CD4-positive, alpha-beta T cell treated with Interleukin-6 for 4 hours (primary cell): ENCODE results near the gene PRIMA1.

Source experiments
- DNase-seq: peaks from one replicate; pipeline ENCODE4 v3.0.0-alpha.2; 2020; ENCODE audit warnings: mixed read lengths

Gene PRIMA1

DNA sequence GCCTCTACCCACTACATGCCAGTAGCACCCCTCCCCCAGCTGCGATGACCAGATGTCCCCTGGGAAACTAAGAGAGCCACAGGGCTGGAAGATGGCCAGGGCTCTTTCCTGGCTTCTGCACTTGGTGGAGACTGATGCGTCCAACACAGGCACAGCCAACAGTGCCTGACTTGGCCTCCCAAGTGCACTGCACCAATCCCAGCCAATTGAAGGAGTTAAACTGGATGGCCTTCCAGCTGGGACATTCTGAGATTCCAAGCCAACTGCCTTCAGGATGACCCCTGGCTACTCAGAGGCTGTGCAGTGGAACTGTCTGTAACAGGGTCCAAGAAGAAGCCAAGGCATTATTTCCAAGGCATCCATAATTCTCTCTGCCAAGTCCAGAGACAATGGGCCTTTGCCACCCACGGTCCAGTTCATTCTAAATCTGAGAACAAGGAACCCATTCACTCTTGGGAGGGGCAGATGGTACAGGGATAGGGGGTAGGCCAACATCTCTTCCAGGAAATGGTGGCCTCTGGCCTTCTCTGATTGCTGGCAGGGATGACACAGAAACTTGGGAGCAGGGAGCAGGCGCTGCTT, 35.2 kb downstream of the PRIMA1 start:
- DNase-seq: no peak

GRCh38 chr14:93751946-93752655, 36.2 kb downstream of the PRIMA1 start:
- DNase-seq: no peak

DNA sequence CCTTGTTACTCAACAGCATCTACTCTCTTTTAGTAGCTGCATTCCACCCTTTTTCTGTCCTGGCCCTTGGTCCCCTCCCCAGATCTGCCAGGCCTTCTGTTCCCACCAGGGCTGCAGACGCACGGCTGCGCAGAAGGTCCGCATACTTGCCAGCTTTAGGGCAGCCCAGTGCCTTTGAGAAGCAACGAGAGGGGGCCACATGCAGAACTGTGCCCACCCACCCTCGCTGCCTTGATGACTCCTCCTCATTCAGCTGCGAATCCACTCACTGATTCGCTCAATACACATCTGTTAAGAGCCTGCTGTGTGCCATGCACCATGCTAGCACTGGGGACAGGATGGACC, 39.2 kb downstream of the PRIMA1 start:
- no peak for DNase-seq

DNA sequence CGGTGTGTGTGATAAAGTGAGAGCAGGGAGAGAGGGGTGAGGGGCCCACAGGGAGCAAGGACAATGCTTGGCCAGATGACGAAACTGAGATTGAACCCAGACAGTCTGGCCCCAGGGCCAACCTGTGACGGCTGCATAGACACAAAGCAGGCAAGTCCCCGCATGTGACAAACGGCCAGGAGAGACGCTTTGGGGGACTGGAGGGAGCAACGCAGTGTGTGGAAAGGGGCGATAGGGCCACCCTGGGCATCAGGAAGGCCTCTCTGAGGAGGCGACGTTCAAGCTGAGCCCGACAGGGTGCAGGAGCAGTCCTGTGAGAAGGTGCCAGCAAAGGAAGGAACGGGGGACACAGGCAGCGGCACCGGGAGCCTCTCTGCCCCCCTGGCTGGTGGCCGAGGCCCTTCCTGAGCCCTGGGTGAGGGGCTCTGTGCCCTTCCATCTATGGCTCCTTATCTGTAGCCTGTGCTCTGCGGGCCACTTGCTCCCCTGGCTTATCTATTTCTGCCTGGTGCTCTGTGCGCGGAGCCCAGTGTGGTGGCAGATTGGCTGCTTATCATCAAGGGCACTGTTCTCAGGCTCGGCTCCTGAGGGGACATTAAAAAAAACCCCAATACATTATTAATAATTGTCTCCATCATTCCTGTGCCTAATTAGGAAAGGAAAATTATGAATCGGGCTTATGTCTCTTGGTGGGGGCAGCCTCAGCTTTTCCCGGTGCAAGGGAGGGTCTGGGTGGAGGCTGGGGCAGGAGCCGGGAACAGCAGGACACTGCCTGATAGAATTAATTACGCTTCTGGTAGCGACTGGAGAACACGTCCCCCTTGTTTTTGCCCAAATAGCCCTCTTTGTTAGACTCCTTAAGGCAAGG, 39.8 kb downstream of the PRIMA1 start:
- DNase-seq: no peak

GRCh38 chr14:93747560-93747959, 40.7 kb downstream of the PRIMA1 start:
- no peak for DNase-seq

DNA sequence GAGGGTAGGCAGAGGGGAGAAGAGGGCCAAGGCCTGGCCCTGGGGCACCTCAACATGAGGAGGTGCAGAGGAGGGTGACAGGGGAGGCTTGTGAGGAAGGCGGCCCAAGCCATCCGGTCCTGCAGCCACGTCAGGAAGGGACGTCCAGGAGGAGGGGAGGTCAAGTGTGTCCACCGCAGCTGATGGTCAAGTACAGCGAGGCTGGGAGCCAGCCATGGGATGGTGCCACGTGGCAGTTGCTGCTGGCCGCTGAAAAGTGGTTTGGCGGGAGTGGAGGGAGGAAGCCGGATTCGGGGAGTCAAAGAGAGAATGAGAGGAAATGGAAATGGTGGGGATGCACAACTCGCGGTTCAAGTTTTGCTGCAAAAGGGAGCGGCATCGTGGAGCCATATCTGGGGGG, 41.2 kb downstream of the PRIMA1 start:
- no peak for DNase-seq

DNA sequence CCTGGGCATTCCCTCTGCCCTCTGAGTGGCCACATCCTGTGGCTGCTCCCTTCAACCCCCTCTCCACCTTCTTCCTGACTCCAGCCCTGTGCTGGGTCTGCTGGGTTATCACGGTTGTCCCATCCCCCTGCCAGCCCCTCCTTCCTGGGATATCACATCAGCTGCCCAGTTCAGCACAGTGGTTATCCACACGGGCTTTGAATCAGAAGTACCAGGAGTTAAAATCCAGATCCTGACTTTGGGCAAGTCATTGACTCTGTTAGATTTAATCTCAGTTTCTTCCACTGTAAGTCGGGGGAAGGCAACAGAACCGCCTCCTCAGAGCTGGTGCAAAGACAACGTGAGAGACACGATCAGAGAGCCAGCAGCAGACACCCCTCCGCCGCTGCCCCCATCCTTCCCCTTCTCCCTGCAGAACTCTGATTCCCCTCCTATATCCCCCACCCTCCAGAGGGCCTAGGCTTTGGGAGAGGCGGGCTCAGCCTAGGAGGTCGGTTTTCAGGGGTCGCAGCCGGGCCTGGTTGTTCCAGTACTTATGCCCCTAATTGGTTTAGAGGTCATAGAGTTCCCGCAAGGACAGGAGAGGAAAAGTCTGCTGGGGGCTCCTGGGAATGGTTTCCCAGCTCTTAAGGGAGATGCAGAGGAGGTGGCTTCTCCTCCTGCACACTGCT, 42.5 kb downstream of the PRIMA1 start:
- DNase-seq: no peak

GRCh38 chr14:93744876-93745275, 43.4 kb downstream of the PRIMA1 start:
- no peak for DNase-seq

GRCh38 chr14:93744176-93744575, 44.1 kb downstream of the PRIMA1 start:
- DNase-seq: no peak

DNA sequence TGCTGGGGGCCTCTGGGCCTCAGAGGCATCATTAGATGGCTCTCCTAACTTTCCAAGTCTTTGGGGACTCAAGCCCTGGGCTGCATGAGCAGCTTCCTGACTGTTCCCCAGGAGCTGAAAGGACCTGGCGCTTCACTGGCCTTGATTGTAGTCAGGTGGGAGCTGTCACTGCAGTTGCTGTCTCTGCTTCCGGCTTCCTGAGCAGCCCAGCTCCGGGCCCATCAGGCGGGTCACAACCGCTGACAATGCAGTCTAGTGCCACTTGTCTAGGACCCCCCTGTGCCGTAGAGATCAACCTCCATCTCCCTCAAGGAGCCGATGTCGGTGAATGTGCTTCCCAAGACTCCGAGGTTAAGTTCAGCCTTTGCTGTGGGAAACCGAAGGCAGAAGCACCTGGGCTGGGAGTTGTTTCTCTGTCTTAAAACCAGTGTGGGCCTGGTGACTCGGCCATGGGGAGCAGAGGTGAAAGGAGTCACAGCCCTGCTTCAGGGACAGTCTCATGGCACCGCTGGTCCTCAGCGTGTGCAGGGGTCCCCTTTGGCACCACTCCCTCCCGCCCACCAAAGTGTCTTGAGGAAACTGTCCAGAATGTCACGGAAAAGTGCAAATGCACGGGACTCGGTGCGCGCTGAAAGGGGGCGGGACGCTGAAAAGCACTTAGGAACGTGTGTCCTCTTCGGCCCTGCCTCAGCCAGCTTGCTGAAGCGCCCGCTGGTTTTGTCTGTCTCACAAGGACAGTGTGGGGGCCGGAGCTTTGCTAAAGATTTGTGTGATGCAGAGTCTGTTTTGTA, 44.8 kb downstream of the PRIMA1 start:
- no peak for DNase-seq

GRCh38 chr14:93742761-93743160, 45.5 kb downstream of the PRIMA1 start:
- no peak for DNase-seq

DNA sequence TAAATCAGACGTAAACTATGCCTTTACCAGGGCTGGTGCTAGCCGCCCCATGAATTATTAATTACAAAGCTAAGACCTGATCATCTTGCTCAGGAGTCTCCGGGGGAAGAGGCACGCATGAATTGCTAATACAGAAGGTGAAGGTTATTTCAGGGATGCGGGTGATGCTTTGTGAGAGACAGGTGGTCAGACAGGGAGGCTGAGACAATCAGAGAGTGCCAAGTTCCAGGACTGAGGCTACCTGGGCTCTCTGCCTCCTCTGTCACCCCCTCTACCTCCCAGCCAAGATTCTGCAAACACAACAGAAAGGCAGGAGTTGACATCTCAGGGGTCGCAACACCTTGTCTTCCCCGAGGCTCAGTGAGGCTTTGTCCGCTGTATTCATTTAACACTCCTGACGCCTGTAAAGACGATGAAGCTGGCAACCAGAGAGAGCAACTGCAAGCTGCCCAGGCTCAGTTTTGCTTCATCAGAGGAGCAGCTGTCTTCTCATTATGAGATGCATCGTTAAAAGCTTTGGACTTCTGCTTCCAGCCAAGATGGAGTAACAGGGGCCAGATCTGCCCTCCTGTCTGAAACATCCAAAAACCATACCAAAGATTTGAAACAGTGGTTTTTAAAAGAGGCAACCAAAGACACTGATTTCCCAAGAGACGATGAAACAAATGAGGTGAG, 46.6 kb downstream of the PRIMA1 start:
- DNase-seq: no peak

DNA sequence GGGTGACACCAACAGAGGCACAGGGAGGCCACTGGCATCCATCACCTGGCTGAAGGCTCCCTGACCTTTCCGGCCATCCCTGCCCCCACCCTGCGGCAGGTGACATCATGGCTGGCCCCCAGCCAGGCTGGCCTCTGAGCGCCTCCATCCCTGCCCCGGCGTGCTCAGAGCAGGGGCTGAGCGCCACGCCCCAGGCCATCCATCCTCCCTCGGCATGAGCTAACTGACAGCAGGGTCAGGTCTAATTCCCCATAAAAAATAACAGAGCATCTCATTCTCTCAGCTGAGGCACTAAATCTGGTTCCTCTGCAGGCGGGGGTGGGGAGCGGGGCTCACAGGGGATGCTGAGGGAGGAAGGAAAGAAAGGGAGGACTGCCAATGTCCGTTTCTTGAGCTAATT, 50.7 kb downstream of the PRIMA1 start:
- no peak for DNase-seq

DNA sequence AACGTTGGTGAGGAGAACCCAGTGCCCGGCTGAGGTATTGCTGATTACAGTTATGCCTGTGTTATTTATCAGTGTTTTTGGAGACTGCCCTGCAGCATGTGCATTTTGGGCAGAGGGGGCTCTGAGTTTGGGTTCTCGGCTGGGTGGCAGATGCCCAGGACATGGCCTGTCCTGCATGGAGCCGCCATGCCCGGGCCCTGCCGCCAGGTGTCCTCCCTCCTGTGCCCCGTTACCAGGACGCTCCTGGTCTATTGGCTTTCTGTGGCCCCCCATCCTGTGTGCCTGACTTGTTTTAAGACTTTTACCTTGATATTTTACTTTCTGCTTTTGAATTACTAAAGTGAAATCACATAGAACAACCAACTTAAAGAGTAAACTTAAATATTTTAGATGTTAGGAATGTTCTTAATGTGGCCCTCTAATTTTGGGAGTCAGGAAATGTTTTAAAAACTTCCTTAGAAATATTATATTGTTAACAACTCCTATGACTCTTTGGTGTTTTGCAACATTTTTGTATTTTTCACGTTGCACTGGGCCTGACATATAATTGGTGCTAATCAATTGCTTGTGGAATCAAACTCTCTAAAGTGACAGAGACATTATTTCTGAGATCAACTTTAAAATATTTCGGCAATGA, 51.8 kb downstream of the PRIMA1 start:
- no peak for DNase-seq

GRCh38 chr14:93735206-93735605, 53.1 kb downstream of the PRIMA1 start:
- DNase-seq: no peak

GRCh38 chr14:93734086-93734822, 54.0 kb downstream of the PRIMA1 start:
- DNase-seq: no peak

GRCh38 chr14:93733631-93734030, 54.7 kb downstream of the PRIMA1 start:
- DNase-seq: no peak

DNA sequence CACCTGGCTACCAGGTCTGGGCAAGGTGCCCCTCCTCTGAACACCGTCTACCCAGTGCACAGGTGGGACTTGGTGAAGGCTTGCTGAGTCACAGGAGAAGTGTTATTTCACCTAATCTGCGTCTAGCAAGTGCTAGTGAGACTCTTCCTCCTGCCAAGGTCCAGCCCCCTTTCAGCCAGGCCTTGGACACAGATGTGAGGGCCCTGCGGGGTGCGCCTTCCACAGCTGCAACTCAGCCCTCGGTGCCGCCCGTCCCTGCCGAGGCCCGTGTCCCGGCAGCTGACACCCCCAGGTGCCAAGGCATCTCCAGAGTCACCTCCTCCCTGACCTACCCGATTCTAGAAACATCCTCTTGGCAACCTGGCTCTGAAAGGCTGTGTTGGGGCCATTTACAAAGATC, 55.1 kb downstream of the PRIMA1 start:
- DNase-seq: no peak

DNA sequence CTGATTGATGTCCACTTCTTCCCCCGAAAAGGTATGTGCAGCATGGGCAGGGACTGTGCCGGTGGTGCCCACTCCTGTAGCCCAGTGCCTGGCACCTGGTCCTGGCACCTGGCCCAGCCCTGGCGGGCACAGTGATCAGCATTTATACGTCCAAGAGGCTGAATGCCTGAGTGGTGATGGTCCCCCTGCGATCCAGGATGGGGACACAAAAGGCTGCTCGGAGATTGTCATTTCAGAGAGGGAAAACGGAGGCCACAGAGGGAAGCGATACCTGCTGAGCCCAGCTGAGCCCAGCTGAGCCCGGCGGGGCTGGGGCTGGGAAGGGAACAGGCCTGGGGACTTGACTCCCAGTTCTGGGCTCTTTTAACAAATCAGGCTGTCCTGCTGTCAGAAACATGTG, 55.8 kb downstream of the PRIMA1 start:
- DNase-seq: no peak

- no peak for DNase-seq
Observed at GRCh38 chr14:93731753-93732152, 56.5 kb downstream of the PRIMA1 start.

DNA sequence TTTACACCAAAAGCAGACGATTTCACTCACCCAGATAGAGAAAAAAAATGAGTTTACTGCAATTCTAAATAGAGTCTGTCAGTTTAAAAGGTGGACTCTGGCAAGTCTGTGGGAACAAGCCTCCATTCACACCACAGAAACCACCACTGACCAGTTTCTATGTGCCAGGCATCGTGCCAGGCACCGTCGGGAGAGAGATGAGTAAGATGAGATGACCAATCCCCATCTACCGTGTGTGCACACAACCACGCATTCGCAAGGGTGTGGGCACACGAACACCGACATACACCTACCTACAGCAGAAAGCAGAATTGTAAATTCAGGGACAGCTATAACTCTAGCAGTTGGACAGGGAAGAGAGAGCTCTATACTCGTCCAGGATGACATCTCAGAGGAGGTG, 58.3 kb downstream of the PRIMA1 start:
- DNase-seq: no peak
